HG02973 (cell line): ENCODE results near the gene TTC12.

Experiments
- ATAC-seq: cut with Tn5 transposase; IDR thresholded peaks from one replicate; pipeline ENCODE4 v1.9.1; 2021; ENCODE audit warnings: moderate library complexity; ENCODE audit not compliant: unreplicated experiment

Gene TTC12

DNA sequence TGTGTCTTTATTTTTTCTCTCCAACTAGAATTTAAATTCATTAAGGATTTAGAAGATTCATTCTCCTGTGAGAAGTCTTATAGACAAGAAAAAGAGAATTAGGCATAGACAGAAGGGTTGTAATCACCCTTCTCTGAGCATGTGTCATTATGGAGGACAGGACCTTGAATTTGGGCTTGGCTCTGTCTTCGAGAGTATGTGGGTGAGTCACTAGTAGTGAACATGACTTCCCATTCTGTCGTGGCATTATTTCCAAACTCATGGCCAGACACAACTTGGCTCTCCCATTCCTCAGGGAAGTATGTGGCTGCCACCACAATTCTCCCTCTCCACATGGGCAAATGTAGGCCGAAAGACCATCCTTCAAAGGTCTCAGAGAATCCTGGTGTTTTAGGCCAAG, 58.9 kb downstream of the TTC12 start:
- ATAC-seq = no peak

DNA sequence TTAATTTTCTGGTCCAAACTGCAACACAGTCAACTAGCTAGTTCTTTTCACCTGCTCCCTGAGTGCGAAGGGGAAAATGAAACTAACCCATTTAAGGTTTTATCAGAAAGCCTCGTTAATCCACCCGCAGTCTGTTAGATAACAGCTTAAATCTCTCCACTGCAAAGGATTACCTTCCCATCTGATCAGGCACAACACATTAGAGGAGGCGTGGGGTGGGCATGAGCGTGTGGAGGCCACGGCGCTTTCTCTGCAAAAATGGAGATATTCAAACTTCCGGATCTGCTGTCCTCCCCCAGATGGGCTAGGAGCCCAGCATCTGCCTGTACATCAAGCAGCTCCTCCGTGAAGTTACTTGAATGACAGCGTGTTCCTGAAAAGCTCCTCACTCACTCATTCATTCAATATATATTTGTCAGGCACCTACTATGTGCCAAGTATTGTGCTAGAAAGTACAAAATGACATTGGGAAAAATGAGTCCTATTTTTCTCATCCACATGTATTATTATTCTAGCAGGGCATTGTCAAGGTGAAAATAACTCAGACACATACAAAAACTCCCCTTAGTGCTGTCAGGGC, 59.7 kb downstream of the TTC12 start:
- no peak for ATAC-seq

DNA sequence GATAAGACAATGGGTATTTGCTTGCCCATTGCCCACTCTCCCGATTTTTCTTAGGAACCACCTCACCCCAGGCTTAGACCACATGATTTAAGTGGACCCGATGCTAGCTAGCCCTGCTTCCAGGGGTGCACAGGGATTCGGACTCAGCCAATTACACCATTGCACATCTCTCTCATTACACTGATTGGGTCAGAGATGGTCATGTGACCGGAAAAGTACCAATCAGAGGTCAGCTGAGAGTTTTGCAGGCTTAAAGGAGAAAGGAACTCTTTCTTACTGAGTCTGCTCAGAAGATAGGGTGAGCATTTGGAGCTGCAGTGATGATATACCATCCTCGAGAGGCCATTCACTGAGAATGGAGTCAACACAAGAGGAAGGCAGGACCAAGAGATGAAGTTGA, 61.0 kb downstream of the TTC12 start:
- ATAC-seq = no peak

DNA sequence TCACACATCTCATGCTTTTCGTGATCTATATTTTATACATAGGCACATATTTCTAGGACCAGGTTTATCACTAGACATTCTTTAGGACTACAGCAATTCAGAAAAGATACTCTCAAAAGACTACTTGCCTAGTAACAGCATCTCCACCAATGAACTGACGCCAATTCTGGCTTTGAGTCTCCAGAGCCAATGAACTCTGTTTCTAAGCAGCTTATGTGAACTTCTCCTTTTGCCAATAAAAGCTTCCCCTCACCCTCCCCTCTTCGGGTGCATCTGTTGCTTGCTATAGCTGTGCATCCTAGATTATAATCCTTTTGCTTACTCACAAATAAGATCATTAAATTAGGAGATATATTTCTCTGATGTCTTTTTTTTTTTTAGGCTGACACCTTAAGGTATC, 61.8 kb downstream of the TTC12 start:
- ATAC-seq = no peak

DNA sequence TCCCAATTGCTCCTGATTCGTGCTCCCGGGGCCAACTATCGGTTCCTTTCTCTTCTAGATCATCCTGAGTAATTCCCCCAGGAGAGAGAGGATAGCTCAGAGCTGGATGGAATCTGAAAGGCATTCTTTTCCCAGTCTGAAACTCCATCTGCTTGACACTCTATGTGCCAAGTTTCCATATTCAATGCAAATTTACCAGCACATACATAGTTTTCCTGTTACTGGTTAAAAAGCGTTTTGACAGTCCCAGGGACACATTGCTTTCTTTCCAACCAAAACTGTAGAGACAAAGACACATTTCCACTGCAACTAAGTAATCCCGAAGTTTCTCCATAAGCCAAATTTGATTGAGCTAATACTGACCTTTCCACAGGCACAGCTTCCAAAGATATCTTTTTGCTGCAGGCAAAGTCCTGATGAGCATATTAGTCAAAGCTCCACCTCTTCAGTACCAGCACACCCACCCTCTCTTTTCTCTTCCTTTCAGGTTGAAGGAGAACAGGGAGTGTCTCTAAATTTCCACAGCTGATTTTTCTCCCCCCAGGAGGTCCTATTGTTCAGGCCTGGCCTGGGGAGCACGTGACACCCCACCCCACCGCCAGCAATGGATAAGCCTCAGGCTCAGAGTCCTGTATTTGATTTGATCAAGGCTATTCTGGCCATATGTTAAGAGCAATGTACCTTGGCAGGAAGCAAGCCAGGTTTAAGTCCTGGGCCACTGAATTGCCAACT, 63.5 kb downstream of the TTC12 start:
- no peak for ATAC-seq

DNA sequence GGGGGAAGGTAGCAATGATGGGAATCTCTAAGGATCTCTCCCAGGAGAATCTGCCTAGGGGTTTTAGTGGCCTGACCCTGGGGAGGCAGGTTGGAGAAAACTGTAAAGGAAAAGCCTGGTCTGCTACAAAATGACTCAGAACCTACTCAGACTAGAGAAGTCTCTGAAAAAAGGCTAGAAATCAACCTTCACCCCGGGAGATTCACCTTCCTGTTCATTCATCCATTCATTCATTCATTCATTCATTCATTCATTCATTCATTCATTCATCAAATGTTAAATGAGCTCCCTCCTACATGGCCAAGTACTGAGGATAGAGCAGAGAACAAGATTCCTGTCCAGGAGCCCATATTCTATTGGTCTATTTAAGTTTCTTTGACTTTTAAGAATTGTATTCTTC, 64.3 kb downstream of the TTC12 start:
- ATAC-seq = no peak

DNA sequence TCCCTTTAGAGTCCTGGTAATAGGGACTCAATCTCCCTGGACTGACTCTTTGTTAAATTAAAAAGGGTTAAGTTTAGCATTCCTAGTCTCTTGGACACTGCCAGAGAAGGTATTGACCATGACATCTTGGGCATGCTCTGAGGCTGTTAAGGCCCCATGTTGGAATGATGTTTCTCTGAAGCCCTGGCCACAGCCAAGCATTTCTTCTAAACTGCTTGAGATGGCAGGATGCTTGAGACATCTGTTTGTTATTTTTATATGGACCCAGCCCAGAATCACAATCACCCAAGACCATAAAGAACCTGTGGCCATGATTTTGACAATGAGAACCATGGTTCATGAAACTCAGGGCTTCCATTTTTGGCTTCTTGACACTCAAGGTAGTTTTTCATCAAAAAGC, 67.7 kb downstream of the TTC12 start:
- no peak for ATAC-seq

DNA sequence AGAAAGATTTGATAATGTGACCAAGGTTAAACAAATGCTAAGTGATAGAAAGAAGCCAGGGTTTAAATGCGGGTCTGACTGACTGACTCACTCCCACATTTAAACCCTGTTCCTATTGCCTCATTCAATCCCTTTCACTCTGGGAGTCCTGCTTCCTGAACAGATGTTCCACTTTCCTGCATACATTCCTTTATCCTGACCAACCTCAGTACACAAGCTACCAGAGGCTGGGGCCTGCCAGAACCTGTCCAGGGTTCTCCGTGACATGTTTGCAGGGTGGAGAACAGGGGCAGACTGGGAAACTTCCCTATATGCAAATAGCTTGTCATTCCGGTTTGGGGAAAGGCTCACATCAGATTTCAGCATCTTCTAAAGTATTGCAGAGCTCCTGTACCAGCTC, 70.2 kb downstream of the TTC12 start:
- ATAC-seq = no peak

DNA sequence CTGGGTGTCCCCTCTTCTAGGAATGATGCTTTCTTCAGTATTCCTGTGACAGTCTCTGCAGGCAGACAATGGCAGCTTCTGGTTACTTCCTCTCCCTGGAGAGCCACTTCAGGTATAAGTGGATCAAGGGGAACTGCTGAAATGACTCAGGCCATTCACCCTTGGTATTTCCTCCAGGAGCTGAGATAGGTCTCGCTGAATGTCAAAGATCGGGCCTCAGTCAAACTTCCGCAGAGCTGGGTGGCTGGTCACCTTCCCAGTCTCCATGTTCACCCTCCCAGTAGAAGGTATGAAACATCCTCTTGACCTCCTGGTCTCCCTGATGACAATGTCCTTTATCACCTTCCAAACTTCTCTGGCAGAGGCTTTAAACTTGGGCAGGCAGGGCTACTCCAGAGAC, 71.4 kb downstream of the TTC12 start:
- no peak for ATAC-seq

DNA sequence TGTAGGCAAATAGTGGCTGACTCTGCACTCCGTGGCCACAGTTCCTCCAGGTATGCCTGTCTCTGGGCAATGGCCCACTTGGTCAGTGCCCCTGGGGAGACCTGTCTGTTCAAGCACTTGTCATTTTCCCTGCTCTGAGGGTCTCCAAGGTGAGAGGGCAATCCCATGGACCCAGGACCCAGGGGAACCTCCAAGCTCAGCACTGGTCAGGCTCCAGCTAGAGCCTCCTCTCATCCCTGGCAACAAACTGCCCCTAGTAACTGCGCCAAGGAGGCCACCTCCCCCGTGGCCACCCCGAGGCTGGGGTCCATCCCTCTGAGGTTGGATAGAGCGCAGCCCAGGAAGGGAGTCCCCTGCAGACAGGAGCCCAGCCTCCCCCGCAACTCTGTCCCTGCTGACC, 72.5 kb downstream of the TTC12 start:
- ATAC-seq = no peak

DNA sequence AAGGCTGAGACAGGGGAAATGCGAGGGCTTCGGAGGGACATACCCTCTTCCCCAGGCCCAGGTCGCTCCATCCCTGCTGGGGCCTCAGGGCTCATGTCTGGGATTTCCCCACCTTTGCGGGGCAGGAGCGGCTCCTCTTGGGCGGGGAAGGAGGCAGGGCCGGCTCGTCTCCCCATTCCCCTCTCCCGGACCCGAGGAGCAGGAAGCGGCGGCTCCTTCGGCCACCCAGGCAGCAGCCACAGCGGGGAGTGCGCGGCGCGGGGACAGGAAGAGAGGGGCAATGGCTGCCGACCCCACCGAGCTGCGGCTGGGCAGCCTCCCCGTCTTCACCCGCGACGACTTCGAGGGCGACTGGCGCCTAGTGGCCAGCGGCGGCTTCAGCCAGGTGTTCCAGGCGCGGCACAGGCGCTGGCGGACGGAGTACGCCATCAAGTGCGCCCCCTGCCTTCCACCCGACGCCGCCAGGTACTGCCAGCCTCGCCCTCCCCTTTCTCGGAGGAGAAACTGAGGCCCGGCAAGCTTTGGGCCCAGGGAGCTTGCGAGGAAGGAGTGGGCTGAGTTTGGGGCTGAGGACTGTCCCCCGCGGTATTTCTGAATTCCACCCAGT, 73.3 kb downstream of the TTC12 start, which contains the start of gene ANKK1:
TSS of gene ANKK1 (plus strand) at position 175 of the 607 bp plus-strand sequence. CDS start at position 281, 106 bp downstream.
- no peak for ATAC-seq

DNA sequence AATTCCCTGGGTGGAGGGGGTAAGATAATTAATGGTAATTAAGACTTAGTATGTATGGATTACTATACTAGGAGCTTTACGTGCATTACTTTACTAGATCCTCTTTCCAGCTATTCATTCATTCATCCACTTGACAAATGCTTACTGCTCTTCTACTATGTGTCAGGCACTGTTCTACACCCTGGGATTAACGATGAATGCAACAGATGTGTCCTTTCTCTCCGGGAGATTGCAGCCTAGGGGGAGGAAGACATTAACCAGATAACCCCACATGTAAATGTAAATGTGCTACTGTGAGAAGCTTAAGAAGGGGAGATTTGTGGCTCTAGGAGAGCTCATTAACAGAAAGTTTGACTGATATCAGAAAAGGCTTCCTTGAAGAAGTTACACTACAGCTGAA, 74.9 kb downstream of the TTC12 start:
- no peak for ATAC-seq

DNA sequence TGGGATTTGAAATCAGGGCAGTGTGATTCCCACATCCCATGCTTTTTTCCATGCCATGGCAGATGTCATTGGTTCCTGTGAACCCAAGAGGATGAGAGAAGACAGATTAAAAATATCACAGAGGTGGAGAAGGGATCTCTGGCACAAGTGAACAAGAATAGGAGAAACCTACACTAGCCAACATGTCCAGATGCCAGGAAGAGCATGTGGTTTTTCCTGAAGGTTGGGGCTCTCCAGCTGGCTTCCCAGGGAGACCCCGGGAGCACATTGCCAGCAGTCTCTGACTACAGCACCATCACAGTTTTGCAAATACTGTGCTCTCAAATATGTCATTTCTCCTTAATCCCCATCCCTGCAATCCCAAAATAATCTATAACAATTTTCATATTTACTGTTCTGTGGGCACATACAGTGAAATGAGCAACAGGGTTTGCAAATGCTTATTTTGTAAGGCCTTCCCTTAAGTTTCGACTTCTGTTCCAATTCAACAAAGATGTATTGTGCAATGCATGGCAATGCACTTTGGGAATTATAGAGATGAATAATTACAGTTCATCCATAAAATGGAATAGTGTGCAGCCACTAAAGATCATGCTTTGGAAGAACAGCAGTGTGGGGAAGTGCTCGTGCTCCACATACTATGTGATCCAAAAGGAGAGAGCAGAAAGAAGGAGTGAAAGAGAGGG, 78.0 kb downstream of the TTC12 start:
- no peak for ATAC-seq

DNA sequence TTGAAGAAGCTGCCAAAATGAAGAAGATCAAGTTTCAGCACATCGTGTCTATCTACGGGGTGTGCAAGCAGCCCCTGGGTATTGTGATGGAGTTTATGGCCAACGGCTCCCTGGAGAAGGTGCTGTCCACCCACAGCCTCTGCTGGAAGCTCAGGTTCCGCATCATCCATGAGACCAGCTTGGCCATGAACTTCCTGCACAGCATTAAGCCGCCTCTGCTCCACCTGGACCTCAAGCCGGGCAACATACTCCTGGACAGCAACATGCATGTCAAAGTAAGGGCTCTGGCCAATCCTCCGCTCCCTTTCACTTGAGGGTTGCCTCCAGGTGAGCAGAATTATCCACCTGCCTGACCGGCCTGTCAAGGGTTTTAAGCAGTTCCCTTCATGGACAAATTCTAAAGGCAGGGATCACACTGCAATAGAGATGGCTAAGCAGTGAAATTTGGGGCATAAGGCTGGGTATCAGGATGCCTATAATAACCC, 79.2 kb downstream of the TTC12 start:
- ATAC-seq = no peak

DNA sequence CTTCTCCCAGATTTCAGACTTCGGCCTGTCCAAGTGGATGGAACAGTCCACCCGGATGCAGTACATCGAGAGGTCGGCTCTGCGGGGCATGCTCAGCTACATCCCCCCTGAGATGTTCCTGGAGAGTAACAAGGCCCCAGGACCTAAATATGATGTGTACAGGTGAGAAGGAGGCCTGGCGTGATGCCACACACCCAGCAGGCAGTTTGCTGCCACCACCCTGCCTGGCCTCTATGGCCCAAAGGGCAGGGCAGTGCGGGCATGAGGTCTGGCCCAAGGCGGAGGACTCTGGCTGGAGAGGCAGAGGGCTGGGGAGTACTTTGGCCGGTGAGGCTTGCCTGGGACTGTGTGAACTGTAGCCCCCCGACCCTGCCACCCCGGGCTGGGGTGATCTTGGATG, 80.5 kb downstream of the TTC12 start:
- no peak for ATAC-seq

DNA sequence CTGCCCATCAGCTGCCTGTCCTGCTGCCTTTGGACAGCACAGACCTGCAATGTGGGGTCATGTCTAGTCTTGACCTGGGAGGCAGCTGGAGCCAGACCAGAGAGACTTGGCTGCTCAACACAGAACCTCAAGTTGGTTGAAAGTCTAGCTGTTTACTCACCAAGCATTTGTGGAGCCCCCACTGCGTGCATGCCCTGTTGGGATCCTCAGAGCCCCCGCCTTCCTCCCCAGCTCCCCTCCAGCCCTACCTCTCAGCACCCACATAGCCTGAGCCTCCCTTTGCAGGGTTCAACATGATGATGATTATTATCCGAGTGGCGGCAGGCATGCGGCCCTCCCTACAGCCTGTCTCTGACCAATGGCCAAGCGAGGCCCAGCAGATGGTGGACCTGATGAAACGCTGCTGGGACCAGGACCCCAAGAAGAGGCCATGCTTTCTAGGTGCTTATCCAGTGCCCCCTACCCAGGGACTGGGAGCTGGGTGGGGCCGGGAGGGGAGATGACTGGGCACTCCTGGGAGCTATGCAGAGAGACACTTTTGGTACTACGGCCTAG, 81.5 kb downstream of the TTC12 start:
- ATAC-seq = no peak

DNA sequence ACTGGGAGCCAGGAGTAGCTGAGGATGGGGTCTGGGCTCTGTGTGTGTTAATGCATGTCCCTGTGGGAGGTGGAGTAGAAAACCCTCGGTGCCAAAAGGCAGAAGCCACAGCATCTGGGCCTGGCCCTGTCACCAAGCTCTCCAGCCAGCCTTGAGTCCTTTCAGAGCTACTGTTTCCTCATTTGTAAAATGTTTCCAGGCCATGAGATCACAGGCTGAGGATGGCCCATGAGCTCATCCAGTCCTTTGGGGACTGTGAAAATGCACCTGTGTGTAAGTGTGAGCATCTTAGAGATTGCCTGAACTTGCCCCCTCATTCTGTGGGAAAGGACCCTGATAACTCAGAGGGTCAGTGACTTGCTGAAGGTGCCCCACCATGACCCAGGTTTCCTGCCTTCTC, 82.3 kb downstream of the TTC12 start:
- no peak for ATAC-seq

DNA sequence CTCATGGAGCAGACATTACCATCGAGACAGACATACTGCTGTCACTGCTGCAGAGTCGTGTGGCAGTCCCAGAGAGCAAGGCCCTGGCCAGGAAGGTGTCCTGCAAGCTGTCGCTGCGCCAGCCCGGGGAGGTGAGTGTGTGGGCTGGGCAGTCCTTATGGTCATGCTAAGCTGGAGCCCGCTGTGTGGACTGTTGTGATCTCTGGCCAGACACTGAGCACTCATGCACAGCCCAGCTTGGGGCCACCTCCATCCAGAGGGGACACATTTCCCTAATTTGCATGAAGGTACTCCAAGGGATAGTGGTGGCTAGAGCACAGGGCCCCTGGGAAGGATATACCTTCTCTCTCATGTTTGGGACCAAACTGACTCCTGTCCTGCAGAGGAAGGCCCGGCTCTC, 82.8 kb downstream of the TTC12 start:
- ATAC-seq = no peak

DNA sequence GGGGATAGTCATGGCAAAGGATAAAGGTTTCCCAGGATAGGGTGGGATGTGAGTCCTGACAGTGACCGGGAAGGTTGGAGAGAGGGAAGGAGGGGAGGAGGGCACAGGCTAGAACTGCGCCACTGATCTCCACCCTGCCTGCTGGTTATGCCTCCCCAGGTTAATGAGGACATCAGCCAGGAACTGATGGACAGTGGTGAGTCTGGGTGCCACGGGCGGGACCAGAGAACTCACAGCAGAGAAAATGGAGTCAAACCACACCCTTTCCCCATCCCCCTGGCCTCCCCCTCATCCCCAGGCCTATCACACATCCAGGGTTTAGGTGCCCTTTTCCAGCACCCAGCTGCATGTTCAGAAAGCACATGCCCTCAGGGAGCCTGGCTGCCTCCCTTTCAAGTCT, 83.4 kb downstream of the TTC12 start:
- no peak for ATAC-seq

DNA sequence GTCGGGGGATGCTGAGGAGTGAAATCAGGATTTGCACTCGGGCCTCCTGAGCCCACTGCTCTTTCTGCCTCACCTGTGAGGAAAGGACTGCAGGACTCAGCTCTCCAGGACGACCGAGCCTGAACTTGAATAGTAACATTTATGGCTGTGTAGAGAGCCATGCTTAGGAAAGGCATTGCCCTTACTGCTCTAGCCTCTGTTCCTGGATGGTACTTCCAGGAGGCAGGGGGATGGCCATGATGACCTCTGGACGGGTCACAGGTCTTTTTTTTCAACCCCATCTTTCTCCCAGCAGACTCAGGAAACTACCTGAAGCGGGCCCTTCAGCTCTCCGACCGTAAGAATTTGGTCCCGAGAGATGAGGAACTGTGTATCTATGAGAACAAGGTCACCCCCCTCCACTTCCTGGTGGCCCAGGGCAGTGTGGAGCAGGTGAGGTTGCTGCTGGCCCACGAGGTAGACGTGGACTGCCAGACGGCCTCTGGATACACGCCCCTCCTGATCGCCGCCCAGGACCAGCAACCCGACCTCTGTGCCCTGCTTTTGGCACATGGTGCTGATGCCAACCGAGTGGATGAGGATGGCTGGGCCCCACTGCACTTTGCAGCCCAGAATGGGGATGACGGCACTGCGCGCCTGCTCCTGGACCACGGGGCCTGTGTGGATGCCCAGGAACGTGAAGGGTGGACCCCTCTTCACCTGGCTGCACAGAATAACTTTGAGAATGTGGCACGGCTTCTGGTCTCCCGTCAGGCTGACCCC, 84.5 kb downstream of the TTC12 start:
- no peak for ATAC-seq
